Mesothelial cell of epicardium (in vitro differentiated cells): Measurements from ENCODE around the gene CDH5. TPM values are rescaled to one million over a fixed set of nuclear protein-coding genes. Genes with fewer than 3 reads are reported as not detected.

Source experiments
- DNase-seq, 2 experiments: peaks; one replicate each; pipeline ENCODE4 v3.0.0; 2021; ENCODE audit warnings: low spot score in 2 of 2; ENCODE audit not compliant: unreplicated experiment in 2 of 2
- H3K27ac Mint-ChIP-seq: 2 replicates; pipeline ENCODE4 v1.8.0; 2021; ENCODE audit warnings: mixed read lengths
- H3K27me3 Mint-ChIP-seq: 2 replicates; pipeline ENCODE4 v1.8.0; 2021; ENCODE audit warnings: low read depth, mixed read lengths
- H3K36me3 Mint-ChIP-seq: 2 replicates; pipeline ENCODE4 v1.8.0; 2021; ENCODE audit warnings: mixed read lengths
- H3K4me1 Mint-ChIP-seq: 2 replicates; pipeline ENCODE4 v1.8.0; 2021; ENCODE audit warnings: mixed read lengths
- H3K4me3 Mint-ChIP-seq: 2 replicates; pipeline ENCODE4 v1.8.0; 2021; ENCODE audit warnings: mild to moderate bottlenecking, moderate library complexity, mixed read lengths
- H3K9me3 Mint-ChIP-seq: 2 replicates; pipeline ENCODE4 v1.8.0; 2021; ENCODE audit warnings: mixed read lengths
- total RNA-seq: library from RNA; stranded (reverse); gene quantifications from 3 replicates; pipeline ENCODE4 v1.2.1, GENCODE V29; 2021
- TF ChIP-seq, protein P1 (sequence below): fragments of 200-600 bp; sonication (generic); IDR thresholded peaks from one replicate; pipeline ENCODE4 v1.5.0; 2021; ENCODE audit warnings: antibody characterized with exemption; ENCODE audit not compliant: unreplicated experiment

Gene CDH5
- total RNA-seq, 1 donor from 2014 or later = 0.16 TPM

DNA sequence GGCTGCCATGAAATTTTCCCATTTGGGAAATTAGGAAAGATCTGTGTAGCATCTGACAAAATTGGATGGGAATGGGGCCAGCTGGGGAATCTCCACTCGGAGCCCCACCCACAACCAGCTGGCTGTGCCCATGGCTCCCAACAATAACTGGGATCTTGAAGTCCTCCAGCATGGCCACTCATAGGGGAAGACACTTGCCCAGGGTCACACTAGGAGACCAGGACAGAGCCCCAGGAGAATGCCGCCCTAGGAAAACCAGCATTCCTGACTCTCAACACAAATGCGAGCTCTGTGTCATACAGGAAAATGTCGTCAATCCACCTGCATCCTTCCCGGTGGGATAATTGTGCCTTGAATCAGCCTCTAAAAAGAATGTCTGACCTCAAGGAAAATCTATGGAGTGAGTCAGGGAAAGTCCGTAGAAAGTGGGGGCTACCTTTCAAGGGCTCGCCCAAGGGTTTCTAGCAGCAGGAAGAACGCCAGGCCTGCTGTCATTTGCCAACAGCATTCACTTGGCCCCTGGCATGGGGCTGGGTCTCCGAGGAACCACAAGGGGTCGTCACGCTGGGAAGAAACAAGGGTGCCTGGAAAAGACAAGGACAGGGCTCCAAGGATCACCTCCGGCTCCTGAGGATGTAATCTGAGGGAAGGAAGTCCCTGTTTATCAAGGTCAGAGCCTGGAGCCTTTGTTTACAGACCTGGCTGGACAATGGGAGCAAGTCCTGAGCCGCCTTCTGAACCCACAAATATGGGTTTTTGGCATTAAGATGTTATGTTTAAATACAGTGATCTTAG is 15.9 kb downstream of the CDH5 start:
- Mint-ChIP-seq H3K4me1 (peaks cover 25% of the 10 kb centered on the region), H3K9me3 (peaks cover 16% of the 10 kb centered on the region), H3K27ac (peak overlapping the region; percentile 92), H3K36me3 (peaks cover 3% of the 10 kb centered on the region), H3K4me3 (no peak overlapping the region), H3K27me3 (no peaks in the 10 kb centered on the region)
- DNase-seq = no peak
- TF ChIP-seq, protein P1, sequence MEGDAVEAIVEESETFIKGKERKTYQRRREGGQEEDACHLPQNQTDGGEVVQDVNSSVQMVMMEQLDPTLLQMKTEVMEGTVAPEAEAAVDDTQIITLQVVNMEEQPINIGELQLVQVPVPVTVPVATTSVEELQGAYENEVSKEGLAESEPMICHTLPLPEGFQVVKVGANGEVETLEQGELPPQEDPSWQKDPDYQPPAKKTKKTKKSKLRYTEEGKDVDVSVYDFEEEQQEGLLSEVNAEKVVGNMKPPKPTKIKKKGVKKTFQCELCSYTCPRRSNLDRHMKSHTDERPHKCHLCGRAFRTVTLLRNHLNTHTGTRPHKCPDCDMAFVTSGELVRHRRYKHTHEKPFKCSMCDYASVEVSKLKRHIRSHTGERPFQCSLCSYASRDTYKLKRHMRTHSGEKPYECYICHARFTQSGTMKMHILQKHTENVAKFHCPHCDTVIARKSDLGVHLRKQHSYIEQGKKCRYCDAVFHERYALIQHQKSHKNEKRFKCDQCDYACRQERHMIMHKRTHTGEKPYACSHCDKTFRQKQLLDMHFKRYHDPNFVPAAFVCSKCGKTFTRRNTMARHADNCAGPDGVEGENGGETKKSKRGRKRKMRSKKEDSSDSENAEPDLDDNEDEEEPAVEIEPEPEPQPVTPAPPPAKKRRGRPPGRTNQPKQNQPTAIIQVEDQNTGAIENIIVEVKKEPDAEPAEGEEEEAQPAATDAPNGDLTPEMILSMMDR = no peak

DNA sequence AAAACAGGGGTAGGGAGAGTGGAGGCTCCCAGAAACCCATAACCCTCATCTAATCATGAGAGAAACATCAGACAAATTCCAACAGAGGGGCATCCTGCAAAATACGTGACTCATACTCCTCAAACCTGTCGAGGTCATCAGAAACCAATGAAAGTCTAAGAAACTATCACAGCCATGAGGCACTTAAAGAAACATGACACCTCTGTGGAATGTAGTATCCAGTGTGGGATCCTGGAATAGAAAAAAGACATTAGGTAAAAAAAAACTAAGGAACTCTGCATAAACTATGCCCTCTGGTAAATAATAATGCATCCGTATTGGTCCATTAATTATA is 16.4 kb downstream of the CDH5 start:
- no peak overlapping the region for H3K4me3 Mint-ChIP-seq
- no peaks in the 10 kb centered on the region for H3K27me3 Mint-ChIP-seq
- peaks cover 25% of the 10 kb centered on the region for H3K4me1 Mint-ChIP-seq
- TF ChIP-seq, protein P1 = no peak
- H3K9me3 Mint-ChIP-seq = peaks cover 16% of the 10 kb centered on the region
- no peak for DNase-seq
- peak overlapping the region; percentile 92 for H3K27ac Mint-ChIP-seq
- H3K36me3 Mint-ChIP-seq = peaks cover 3% of the 10 kb centered on the region

DNA sequence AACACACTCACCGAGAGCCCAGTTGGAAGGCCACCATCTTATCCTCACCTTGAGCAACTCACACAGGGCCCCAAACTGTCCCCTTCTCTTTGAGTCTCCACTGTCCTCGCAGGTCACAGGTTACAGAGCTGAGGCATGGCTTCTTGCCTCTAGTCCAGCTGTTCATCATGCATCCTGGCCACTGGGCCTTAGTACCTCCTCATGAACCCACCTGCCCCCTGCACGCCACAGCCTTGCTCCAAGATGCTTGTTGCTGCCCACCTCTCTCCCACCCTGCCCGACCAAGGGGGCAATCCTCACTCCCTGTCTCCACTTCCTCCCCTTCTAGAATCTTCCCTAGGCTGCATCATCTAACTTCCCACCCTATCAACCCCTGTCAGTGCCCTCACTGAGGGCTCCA is 17.1 kb downstream of the CDH5 start:
- TF ChIP-seq, protein P1 = no peak
- Mint-ChIP-seq H3K27ac (peak overlapping the region; percentile 92), H3K9me3 (peaks cover 16% of the 10 kb centered on the region), H3K4me3 (no peak overlapping the region), H3K36me3 (peaks cover 3% of the 10 kb centered on the region), H3K4me1 (peaks cover 23% of the 10 kb centered on the region), H3K27me3 (no peaks in the 10 kb centered on the region)
- no peak for DNase-seq

DNA sequence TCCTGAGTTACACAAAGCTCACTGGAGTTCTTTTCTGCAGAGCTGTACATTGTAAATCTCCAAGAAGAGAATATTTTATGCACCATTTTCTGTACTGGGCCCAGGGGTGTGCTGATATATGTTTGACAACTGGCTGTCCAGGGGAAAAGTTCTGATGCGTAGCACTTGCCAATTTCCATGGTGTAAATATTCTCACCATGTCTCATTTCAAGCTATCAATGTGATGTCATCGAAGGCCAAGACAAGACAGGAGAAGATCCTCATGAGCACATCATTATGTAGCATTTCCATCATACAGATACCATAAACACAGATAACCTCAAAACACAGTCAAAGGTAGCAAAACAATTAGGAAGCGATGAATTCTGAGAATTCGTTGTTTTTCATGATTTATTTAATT is 18.9 kb downstream of the CDH5 start:
- no peak for DNase-seq
- H3K4me1 Mint-ChIP-seq = peaks cover 16% of the 10 kb centered on the region
- H3K27ac Mint-ChIP-seq = no peak overlapping the region
- no peak overlapping the region for H3K4me3 Mint-ChIP-seq
- TF ChIP-seq, protein P1 = no peak
- peaks cover 7% of the 10 kb centered on the region for H3K9me3 Mint-ChIP-seq
- no peaks in the 10 kb centered on the region for H3K27me3 Mint-ChIP-seq
- H3K36me3 Mint-ChIP-seq = no peaks in the 10 kb centered on the region

- H3K4me3 Mint-ChIP-seq = no peak overlapping the region
- no peak overlapping the region for H3K27ac Mint-ChIP-seq
- DNase-seq = peak in 1 of 2 experiments; percentile 12
These were observed 20.4 kb downstream of the CDH5 start for GRCh38 chr16:66386629-66387622.

More at GRCh38 chr16:66386629-66387622, 20.4 kb downstream of the CDH5 start:
- peaks cover 3% of the 10 kb centered on the region for H3K9me3 Mint-ChIP-seq
- H3K36me3 Mint-ChIP-seq = no peaks in the 10 kb centered on the region
- H3K27me3 Mint-ChIP-seq = no peaks in the 10 kb centered on the region
- TF ChIP-seq, protein P1 = no peak
- peaks cover 16% of the 10 kb centered on the region for H3K4me1 Mint-ChIP-seq
